ENCODE data around the gene SLC7A5.

DNA sequence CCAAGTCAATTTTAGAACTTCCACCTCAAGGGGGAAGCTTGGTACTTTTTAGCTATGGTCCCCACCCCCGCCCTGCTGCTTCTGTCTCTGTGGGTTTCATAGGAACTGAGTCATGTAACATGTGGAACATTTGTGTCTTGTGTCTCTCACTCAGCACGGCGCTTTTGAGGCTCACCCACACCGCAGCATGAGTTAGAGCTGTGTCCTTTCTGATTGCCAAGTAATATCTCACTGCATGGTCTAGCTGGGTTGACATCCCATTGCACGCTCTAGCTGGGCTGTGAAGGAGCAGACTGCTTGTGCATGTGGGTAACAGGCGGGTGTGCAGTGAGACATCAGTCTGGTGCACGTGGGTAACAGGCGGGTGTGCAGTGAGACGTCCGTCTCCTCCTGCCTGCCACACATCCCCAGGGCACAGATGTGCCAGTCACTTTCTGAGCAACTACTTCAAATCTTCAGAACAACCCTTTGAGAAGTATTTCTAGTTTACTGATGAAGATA is 26.4 kb upstream of the SLC7A5 start:
- TF ChIP-seq, protein P1, sequence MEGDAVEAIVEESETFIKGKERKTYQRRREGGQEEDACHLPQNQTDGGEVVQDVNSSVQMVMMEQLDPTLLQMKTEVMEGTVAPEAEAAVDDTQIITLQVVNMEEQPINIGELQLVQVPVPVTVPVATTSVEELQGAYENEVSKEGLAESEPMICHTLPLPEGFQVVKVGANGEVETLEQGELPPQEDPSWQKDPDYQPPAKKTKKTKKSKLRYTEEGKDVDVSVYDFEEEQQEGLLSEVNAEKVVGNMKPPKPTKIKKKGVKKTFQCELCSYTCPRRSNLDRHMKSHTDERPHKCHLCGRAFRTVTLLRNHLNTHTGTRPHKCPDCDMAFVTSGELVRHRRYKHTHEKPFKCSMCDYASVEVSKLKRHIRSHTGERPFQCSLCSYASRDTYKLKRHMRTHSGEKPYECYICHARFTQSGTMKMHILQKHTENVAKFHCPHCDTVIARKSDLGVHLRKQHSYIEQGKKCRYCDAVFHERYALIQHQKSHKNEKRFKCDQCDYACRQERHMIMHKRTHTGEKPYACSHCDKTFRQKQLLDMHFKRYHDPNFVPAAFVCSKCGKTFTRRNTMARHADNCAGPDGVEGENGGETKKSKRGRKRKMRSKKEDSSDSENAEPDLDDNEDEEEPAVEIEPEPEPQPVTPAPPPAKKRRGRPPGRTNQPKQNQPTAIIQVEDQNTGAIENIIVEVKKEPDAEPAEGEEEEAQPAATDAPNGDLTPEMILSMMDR (conservative IDR thresholded peaks at IDR 0.05), result no peak
- TF ChIP-seq ZFX (IDR thresholded peaks at IDR 0.05), result no peak

Data from C4-2B (cell line).